Stimulated activated CD4-positive, alpha-beta T cell treated with anti-CD3 and anti-CD28 coated beads, Interleukin-4, amount 100 ng/mL, for 48 hours (primary cell): ENCODE measurements around the gene C1QTNF5.

ENCODE experiments used
- DNase-seq, 2 donors: peaks; one replicate each; pipeline ENCODE4 v3.0.0-alpha.2; 2020; ENCODE audit warnings: low read depth in 2 of 2

C1QTNF5 gene

GRCh38 chr11:119318240-119319135 is 22.2 kb downstream of the C1QTNF5 start:
- no peak for DNase-seq

- DNase-seq = no peak
Observed at GRCh38 chr11:119317592-119318239, 23.0 kb downstream of the C1QTNF5 start.

- no peak for DNase-seq
Observed at GRCh38 chr11:119316729-119317591, 23.7 kb downstream of the C1QTNF5 start, which contains the start of gene MCAM. TSS of gene MCAM (minus strand) at chr11:119317130. CDS start at chr11:119317101, 29 bp downstream.

- DNase-seq = no peak
Observed at GRCh38 chr11:119316016-119316728, 24.5 kb downstream of the C1QTNF5 start.

GRCh38 chr11:119315131-119316015 is 25.3 kb downstream of the C1QTNF5 start:
- no peak for DNase-seq

GRCh38 chr11:119314726-119315125 is 26.0 kb downstream of the C1QTNF5 start:
- no peak for DNase-seq

GRCh38 chr11:119310682-119311052 is 30.0 kb downstream of the C1QTNF5 start:
- DNase-seq = no peak

- no peak for DNase-seq
Observed at GRCh38 chr11:119309953-119310681, 30.6 kb downstream of the C1QTNF5 start.

- no peak for DNase-seq
Observed at GRCh38 chr11:119309411-119309810, 31.3 kb downstream of the C1QTNF5 start.

GRCh38 chr11:119307974-119308373 is 32.7 kb downstream of the C1QTNF5 start:
- DNase-seq = no peak

- no peak for DNase-seq
Observed at GRCh38 chr11:119307219-119307618, 33.5 kb downstream of the C1QTNF5 start.

- DNase-seq = no peak
Observed at GRCh38 chr11:119306373-119306890, 34.3 kb downstream of the C1QTNF5 start.

GRCh38 chr11:119305556-119306372 is 34.9 kb downstream of the C1QTNF5 start:
- no peak for DNase-seq

- DNase-seq = no peak
Observed at GRCh38 chr11:119303227-119303718, 37.4 kb downstream of the C1QTNF5 start.

- no peak for DNase-seq
Observed at GRCh38 chr11:119300198-119300964, 40.3 kb downstream of the C1QTNF5 start.

- DNase-seq = no peak
Observed at GRCh38 chr11:119299416-119299815, 41.3 kb downstream of the C1QTNF5 start.

- DNase-seq = no peak
Observed at GRCh38 chr11:119298726-119299125, 42.0 kb downstream of the C1QTNF5 start.

GRCh38 chr11:119297938-119298337 is 42.7 kb downstream of the C1QTNF5 start:
- no peak for DNase-seq
